ENCODE results near the gene EYA2. TPM values are rescaled to one million over a fixed set of nuclear protein-coding genes. Genes with fewer than 3 reads are reported as not detected.

The EYA2 gene
- total RNA-seq, 2 experiments from 2014 or later: not detected

DNA sequence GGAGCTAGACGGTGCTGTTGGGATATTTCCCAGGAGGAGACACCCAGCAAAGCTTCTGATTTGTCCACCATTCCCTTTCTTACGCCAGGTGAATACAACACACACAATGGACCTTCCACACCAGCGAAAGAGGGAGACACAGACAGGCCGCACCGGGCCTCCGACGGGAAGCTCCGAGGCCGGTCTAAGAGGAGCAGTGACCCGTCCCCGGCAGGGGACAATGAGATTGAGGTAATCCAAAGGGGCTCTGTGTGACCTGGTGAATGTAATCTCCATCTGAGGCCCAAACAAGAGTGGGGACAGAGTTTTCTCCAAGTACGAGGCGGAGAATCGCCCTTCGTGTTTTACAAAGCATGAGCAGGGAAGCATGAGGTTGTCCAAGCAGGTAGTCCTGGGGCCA is 194.5 kb downstream of the EYA2 start:
- POLR2A ChIA-PET: no interaction called here
- no peaks in the 10 kb centered on the region for H3K36me3 Mint-ChIP-seq (ENCODE audit: low read depth)
- ATAC-seq: no peak
- no peak overlapping the region for H3K4me3 Mint-ChIP-seq
- no peak for DNase-seq
- CTCF ChIA-PET: no interaction called here
- H3K27ac Mint-ChIP-seq: no peak overlapping the region
- H3K9me3 Mint-ChIP-seq (ENCODE audit: insufficient read depth): no peaks in the 10 kb centered on the region
- H3K27me3 Mint-ChIP-seq (ENCODE audit: low read depth): peaks cover 4% of the 10 kb centered on the region
- H3K4me1 Mint-ChIP-seq (ENCODE audit: low read depth): no peaks in the 10 kb centered on the region

DNA sequence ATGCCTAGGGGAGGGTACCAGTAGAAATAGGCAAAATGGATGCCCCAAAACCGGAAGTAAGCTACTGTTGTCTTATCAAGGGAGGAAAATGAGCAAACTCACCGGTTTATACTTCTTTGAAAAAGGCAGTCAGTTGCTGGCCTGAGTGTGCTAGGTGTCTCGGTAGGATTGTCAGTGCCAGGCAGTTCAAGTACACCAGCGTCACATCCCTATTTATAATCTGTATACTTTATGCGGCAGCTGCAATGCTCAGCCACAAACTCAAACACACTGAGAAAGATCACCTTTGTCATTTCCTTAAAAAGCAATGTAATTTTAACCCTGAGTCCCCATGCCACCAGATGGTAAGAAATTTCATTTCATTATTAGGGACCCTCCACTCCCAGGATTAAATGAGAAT is 196.2 kb downstream of the EYA2 start:
- DNase-seq (no peak), ATAC-seq (no peak)
- POLR2A ChIA-PET: no interaction called here
- H3K36me3 Mint-ChIP-seq (ENCODE audit: low read depth): no peaks in the 10 kb centered on the region
- H3K27me3 Mint-ChIP-seq (ENCODE audit: low read depth): peaks cover 7% of the 10 kb centered on the region
- H3K27ac Mint-ChIP-seq: no peak overlapping the region
- no peaks in the 10 kb centered on the region for H3K4me1 Mint-ChIP-seq (ENCODE audit: low read depth)
- no peak overlapping the region for H3K4me3 Mint-ChIP-seq
- CTCF ChIA-PET: no interaction called here
- no peaks in the 10 kb centered on the region for H3K9me3 Mint-ChIP-seq (ENCODE audit: insufficient read depth)

DNA sequence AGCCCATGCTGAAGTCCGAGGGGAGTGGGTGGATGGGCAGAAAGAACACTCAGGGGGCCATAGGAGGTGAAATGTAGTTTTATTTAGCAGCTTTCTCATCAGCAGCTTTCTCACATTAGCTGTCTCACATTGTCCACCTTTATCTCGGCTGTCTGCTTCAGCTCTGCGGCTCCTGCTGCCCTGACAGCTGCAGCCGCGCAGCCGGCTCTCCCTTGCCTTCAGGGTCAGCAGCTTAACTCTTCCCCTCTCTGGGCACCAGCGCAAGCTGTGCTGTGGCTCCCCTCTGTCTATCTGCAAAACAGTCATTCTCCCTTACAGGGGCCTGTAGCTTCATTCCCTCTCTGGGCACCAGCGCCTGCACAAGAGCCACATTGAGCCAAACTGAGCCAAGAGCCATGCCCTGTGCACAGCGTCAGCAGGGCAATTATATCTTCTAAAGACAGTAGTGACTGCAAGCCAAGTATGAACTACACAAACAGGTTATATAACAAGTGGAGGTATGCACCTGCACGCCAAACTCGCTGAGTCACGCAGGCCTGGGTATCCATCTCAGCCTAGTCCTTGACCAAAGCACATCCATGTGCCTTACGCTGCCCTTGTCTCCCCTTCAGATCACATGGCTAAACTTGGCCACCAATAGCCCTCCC is 198.8 kb downstream of the EYA2 start:
- H3K36me3 Mint-ChIP-seq (ENCODE audit: low read depth): no peaks in the 10 kb centered on the region
- ChIA-PET POLR2A (no interaction called here), CTCF (no interaction called here)
- no peaks in the 10 kb centered on the region for H3K9me3 Mint-ChIP-seq (ENCODE audit: insufficient read depth)
- H3K27ac Mint-ChIP-seq: no peak overlapping the region
- no peak for ATAC-seq
- H3K27me3 Mint-ChIP-seq (ENCODE audit: low read depth): peaks cover 7% of the 10 kb centered on the region
- H3K4me3 Mint-ChIP-seq: no peak overlapping the region
- DNase-seq: no peak
- no peaks in the 10 kb centered on the region for H3K4me1 Mint-ChIP-seq (ENCODE audit: low read depth)

DNA sequence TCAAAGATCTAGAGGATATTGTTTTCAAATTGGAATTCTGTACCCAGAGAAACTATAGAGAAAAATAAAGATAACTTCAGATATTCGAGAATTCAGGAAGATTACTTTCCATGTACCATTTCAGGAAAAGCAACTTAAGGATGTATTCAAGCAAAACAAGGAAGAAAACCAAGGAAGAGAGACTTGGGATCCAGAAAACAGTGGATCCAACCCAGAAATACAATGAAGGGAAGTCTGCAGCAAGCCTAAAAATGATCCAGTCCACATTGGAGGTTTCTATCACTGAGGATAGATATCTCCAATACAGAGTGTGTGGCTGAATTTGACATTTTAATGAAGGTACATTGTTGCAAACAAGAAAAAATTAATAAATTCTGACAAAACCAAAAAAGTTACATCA is 201.0 kb downstream of the EYA2 start:
- DNase-seq: no peak
- no peak overlapping the region for H3K4me3 Mint-ChIP-seq
- POLR2A ChIA-PET: no interaction called here
- H3K9me3 Mint-ChIP-seq (ENCODE audit: insufficient read depth): no peaks in the 10 kb centered on the region
- no peaks in the 10 kb centered on the region for H3K4me1 Mint-ChIP-seq (ENCODE audit: low read depth)
- no peak overlapping the region for H3K27ac Mint-ChIP-seq
- ATAC-seq: no peak
- CTCF ChIA-PET: no interaction called here
- no peaks in the 10 kb centered on the region for H3K36me3 Mint-ChIP-seq (ENCODE audit: low read depth)
- peaks cover 7% of the 10 kb centered on the region for H3K27me3 Mint-ChIP-seq (ENCODE audit: low read depth)

DNA sequence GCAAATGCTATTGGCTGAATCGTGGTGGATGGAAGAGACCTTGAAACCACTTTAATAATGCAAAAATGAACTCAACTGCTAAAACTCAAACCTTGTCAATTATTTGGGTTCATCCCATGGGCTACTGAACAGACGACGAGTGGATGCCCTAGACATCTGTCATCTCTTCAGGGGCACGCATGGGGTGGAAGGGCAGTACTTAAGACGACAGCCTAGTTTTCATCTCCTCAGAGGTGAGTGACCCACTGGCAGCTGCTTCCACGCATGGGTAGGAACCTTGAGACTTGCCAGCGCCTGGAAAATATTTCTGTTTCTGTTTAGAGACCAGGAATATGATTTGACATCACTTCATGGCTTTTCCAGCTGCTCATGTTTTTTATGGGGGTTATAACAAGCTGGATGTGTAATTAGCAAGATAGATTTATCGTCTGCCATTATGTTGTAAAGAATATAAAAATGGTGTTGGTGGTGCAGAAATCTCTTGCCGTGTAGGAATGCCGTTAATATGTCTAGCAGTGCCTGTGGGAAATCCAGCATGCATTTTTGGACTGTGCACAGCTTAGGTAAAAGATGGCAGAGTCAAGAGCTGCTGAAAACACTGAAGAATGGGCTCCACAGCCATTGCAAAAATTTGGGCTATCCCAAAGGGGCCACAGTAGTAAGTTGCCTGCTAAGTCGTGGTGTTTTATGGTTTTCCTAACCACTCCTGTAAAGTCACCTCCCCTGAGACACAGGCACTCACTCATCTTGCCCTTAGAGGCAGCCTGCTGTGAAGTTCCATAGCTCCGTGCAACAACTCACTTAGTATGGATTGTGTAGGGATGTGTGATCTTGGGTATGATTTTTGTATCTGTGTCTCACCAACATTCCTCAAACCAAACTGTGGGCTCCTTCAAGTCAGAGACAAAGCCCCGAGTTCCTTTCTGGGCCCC is 203.3 kb downstream of the EYA2 start:
- no peak overlapping the region for H3K4me3 Mint-ChIP-seq
- ATAC-seq: no peak

DNA sequence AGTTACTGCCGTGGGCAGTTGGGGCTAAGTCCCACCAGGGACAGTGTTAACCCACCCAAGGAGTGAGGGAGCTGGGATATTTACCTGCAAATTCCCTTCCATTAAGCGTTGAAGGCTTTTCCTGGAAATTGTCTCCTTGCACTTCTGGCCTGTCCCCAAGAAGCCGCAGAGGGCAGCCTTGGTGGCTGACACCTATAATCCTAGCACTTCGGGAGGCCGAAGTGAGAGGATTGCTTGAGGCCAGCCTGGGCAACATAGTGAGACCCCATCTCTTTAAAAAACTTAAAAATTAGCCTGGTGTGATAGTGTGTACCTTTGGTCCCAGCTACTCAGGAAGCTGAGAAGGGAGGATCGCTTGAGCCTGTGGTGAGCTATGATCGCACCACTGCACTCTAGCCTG is 204.4 kb downstream of the EYA2 start:
- peaks cover 3% of the 10 kb centered on the region for H3K27me3 Mint-ChIP-seq (ENCODE audit: low read depth)
- DNase-seq: no peak
- ChIA-PET CTCF (no interaction called here), POLR2A (no interaction called here)
- no peaks in the 10 kb centered on the region for H3K9me3 Mint-ChIP-seq (ENCODE audit: insufficient read depth)
- no peak overlapping the region for H3K27ac Mint-ChIP-seq
- ATAC-seq: no peak
- H3K36me3 Mint-ChIP-seq (ENCODE audit: low read depth): no peaks in the 10 kb centered on the region
- H3K4me3 Mint-ChIP-seq: no peak overlapping the region
- H3K4me1 Mint-ChIP-seq (ENCODE audit: low read depth): no peaks in the 10 kb centered on the region

More for the DNA sequence above, 203.3 kb downstream of the EYA2 start:
- Mint-ChIP-seq H3K9me3 (ENCODE audit: insufficient read depth) (no peaks in the 10 kb centered on the region), H3K27ac (no peak overlapping the region), H3K36me3 (ENCODE audit: low read depth) (no peaks in the 10 kb centered on the region), H3K4me1 (ENCODE audit: low read depth) (no peaks in the 10 kb centered on the region), H3K27me3 (ENCODE audit: low read depth) (peaks cover 3% of the 10 kb centered on the region)
- ChIA-PET POLR2A (no interaction called here), CTCF (no interaction called here)
- no peak for DNase-seq

DNA sequence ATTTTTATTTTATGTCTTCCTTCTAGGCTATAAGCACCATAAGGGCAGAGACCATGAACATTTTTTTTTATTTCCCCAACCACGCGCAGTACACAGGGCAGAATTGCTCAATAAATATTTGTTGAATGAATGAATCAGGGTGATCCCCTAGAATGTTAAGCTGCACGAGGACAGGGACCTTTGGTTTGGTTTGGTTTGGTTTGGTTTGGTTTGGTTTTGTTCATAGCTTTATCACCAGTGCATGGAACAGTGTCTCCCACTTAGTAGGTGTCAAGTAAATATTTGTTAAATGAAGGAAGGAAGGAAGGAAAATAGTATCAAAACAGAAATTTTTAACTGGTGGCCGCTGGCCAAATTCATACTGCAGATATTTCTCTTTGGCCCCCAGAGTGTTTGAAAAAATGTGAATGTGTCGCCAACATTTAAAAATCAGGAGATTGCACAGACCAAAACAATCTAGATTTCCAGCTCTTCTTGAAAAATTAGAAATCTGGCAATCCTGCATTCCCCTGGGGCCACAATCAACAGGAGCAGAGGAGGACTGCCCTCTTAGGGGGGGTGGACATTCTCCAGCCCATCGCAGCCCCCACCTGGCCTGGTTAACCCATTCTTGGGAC is 205.3 kb downstream of the EYA2 start:
- CTCF ChIA-PET: no interaction called here
- no peaks in the 10 kb centered on the region for H3K27me3 Mint-ChIP-seq (ENCODE audit: low read depth)

DNA sequence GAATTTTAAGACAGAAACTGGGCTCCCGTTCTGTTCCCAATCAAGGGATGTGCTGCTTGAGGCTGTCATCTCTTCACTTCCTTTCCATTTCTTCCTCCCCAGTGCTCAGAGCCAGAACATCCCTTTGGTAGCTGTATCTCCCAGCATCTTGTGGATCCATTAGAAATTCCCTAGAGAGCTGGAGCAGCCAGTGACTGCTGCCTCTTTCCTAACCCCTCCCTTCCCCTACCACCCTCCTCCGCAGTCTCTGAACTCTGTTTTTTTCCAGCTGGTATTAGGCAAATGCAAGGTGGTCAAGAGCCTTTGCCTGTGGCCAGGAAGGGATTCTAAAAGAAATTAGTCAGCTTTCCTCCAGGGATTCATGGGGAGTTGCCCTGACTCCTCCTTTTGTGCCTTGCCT is 208.0 kb downstream of the EYA2 start:
- peaks cover 3% of the 10 kb centered on the region for H3K9me3 Mint-ChIP-seq (ENCODE audit: insufficient read depth)
- H3K4me1 Mint-ChIP-seq (ENCODE audit: low read depth): no peaks in the 10 kb centered on the region
- H3K27ac Mint-ChIP-seq: no peak overlapping the region
- DNase-seq: no peak
- POLR2A ChIA-PET: no interaction called here
- CTCF ChIA-PET: no interaction called here
- H3K27me3 Mint-ChIP-seq (ENCODE audit: low read depth): peaks cover 2% of the 10 kb centered on the region
- no peaks in the 10 kb centered on the region for H3K36me3 Mint-ChIP-seq (ENCODE audit: low read depth)
- no peak overlapping the region for H3K4me3 Mint-ChIP-seq
- ATAC-seq: no peak

More for the DNA sequence above, 205.3 kb downstream of the EYA2 start:
- no peaks in the 10 kb centered on the region for H3K9me3 Mint-ChIP-seq (ENCODE audit: insufficient read depth)
- POLR2A ChIA-PET: no interaction called here
- no peaks in the 10 kb centered on the region for H3K4me1 Mint-ChIP-seq (ENCODE audit: low read depth)
- DNase-seq (no peak), ATAC-seq (no peak)
- H3K36me3 Mint-ChIP-seq (ENCODE audit: low read depth): no peaks in the 10 kb centered on the region
- H3K4me3 Mint-ChIP-seq: no peak overlapping the region
- H3K27ac Mint-ChIP-seq: no peak overlapping the region

DNA sequence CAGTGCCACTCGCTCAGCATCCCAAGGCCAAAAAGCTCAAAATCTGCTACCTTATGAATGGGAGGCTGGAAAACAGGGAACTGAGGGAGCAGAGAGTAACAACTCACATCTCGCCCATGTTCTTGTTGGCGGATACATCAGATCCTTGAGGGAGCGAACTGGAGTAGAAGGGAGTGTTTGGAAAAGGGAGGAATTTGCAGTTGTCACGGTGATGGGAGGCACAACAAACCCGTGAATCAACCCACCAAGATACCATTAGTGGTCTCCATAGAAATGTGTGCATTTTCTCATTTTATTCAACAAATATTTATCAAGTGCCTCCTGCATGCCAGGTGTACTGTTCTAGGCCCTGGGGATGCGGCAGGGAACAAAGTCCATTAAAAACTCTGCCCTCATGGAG is 212.1 kb downstream of the EYA2 start:
- Mint-ChIP-seq H3K27ac (no peak overlapping the region), H3K9me3 (ENCODE audit: insufficient read depth) (peaks cover 7% of the 10 kb centered on the region), H3K4me3 (no peak overlapping the region), H3K27me3 (ENCODE audit: low read depth) (peaks cover 2% of the 10 kb centered on the region), H3K36me3 (ENCODE audit: low read depth) (no peaks in the 10 kb centered on the region), H3K4me1 (ENCODE audit: low read depth) (no peaks in the 10 kb centered on the region)
- ChIA-PET CTCF (no interaction called here), POLR2A (no interaction called here)
- ATAC-seq: no peak
- DNase-seq: no peak

DNA sequence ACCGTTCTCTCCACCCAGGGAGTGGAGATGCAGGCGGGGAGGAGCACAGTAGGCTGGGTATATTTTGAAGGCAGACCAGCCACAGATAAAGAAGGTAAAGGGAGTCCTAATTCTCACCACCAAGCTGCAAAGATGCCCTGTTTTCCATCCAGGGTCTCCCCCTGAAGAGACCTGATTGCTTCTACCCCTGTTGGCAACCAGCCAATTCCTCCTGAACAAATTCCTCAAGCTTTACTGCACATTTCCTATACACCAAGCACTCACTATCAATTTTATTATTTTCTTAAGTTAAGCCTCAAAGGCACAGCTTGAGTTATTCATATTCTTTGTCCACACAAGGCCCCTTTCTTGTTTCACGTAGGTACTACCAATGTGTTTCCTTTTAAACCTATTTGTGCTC is 214.4 kb downstream of the EYA2 start:
- no peak overlapping the region for H3K27ac Mint-ChIP-seq
- ChIA-PET POLR2A (no interaction called here), CTCF (no interaction called here)
- H3K4me3 Mint-ChIP-seq: no peak overlapping the region
- ATAC-seq: no peak
- peaks cover 7% of the 10 kb centered on the region for H3K9me3 Mint-ChIP-seq (ENCODE audit: insufficient read depth)
- no peak for DNase-seq
- peaks cover 2% of the 10 kb centered on the region for H3K27me3 Mint-ChIP-seq (ENCODE audit: low read depth)
- no peaks in the 10 kb centered on the region for H3K36me3 Mint-ChIP-seq (ENCODE audit: low read depth)
- H3K4me1 Mint-ChIP-seq (ENCODE audit: low read depth): no peaks in the 10 kb centered on the region

DNA sequence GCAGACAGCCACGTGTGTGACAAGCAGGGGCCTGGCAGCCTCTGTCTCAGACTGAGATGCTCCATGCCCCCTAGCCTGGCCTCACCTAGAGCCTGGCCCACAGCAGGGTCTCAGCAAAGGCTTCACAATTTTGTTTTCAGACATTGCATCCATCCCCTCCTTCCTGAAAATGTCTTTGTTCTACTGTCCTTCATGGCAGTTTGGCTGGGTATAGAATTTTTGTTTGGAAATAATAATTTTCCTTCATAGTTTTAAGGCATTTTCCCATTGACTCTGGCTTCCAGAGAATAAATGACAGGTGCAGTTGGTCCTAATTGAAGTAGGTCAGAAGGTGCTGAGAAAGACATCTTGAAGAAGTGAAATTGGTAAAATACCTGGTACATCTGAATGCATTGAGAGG is 216.2 kb downstream of the EYA2 start:
- no peak for ATAC-seq
- DNase-seq: no peak

DNA sequence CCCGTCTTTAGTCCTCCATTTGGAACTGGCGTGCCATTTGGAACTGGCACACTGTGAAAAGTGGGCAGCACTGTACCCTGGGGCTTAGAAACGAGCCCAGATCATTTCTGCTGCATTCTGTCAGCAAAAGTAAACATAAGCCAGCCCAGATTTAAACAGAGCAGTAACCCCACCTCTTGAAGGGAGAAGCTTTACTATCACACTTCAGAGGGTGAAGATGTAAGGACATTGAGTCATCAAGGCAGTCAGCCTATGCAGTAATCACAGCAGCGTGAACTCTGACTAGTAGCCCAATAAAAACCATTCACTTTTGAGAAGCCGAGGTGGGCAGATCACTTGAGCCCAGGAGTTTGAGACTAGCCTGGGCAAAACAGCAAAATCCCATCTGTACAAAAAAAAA is 216.9 kb downstream of the EYA2 start:
- no peaks in the 10 kb centered on the region for H3K4me1 Mint-ChIP-seq (ENCODE audit: low read depth)
- no peak overlapping the region for H3K27ac Mint-ChIP-seq
- DNase-seq (no peak), ATAC-seq (no peak)
- peaks cover 4% of the 10 kb centered on the region for H3K9me3 Mint-ChIP-seq (ENCODE audit: insufficient read depth)
- ChIA-PET CTCF (no interaction called here), POLR2A (no interaction called here)
- H3K36me3 Mint-ChIP-seq (ENCODE audit: low read depth): no peaks in the 10 kb centered on the region
- H3K27me3 Mint-ChIP-seq (ENCODE audit: low read depth): no peaks in the 10 kb centered on the region
- no peak overlapping the region for H3K4me3 Mint-ChIP-seq

More for the DNA sequence above, 216.2 kb downstream of the EYA2 start:
- CTCF ChIA-PET: no interaction called here
- Mint-ChIP-seq H3K9me3 (ENCODE audit: insufficient read depth) (peaks cover 7% of the 10 kb centered on the region), H3K36me3 (ENCODE audit: low read depth) (no peaks in the 10 kb centered on the region), H3K4me1 (ENCODE audit: low read depth) (no peaks in the 10 kb centered on the region), H3K27me3 (ENCODE audit: low read depth) (no peaks in the 10 kb centered on the region), H3K27ac (no peak overlapping the region), H3K4me3 (no peak overlapping the region)
- POLR2A ChIA-PET: no interaction called here

Measured in activated CD8-positive, alpha-beta T cell treated with anti-CD3 and anti-CD28 coated beads, Interleukin-2, amount 10 ng/mL, durations not matched to agents 7 days and 5 days (primary cell).